ENCODE data around the gene TIMP2. TPM values are rescaled to one million over a fixed set of nuclear protein-coding genes. Genes with fewer than 3 reads are reported as not detected.

Gene TIMP2
- total RNA-seq, 1 experiment from 2014 or later, result 64.8 TPM

DNA sequence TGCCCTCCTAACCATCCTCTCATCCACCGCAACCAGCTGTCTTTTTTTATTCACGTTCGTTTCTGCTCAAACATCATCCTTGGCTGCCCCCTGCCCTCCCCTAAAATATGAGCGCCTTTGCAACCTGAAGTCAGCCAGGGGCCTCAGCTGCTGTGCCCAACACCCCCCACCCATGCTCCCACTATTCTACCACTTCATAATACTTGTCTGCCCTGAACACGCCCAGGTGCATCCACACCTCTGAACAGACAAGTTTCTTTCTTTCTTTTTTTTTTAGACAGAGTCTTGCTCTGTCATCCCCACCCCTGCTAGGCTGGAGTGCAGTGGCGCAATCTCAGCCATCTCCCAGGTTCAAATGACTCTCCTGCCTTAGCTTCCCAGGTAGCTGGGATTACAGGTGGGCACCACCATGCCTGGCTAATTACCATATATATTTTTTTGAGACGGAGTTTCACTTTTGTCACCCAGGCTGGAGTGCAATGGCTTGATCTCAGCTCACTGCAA, 49.0 kb downstream of the TIMP2 start:
- no peaks in the 10 kb centered on the region for H3K27me3 ChIP-seq (ENCODE audit: insufficient read depth, low read length)
- BruUV-seq (replicated peaks), result no TSS peak
- POLR2A ChIA-PET, result no interaction called here
- peak overlapping the region; percentile 62 for H3K4me2 ChIP-seq (ENCODE audit: low read length)
- H4K20me1 ChIP-seq (ENCODE audit: insufficient read depth), result no peaks in the 10 kb centered on the region
- H2AFZ ChIP-seq (ENCODE audit: low read depth, low read length, poor library complexity, severe bottlenecking), result no peak overlapping the region
- DNase-seq (ENCODE audit: low read depth, low spot score), result no peak
- ATAC-seq, result peak; percentile 10; the same call in 1 of the 2 replicates
- no peaks in the 10 kb centered on the region for H3K9me3 ChIP-seq (ENCODE audit: control insufficient read depth in 1 of 2, insufficient read depth in 1 of 2, low read depth in 1 of 2, low read length in 2 of 2)
- H3K9ac ChIP-seq (ENCODE audit: low read length), result peak overlapping the region; percentile 54
- peaks cover under 1% of the 10 kb centered on the region; the same call in 1 of the 2 replicates for H3K79me2 ChIP-seq (ENCODE audit: insufficient read depth, low read length)
- H3K4me3 ChIP-seq (replicated peaks in 1 of 2; ENCODE audit: low read depth in 1 of 2, low read length in 2 of 2), result peak overlapping the region in 1 of 2 experiments; percentile 13; a peak in 1 of 4 replicates
- no peaks in the 10 kb centered on the region for H3K36me3 ChIP-seq (ENCODE audit: control insufficient read depth in 1 of 2, insufficient read depth in 2 of 2, low read length in 2 of 2)
- peaks cover 15 to 66% of the 10 kb centered on the region in 2 experiments for H3K4me1 ChIP-seq (ENCODE audit: control insufficient read depth in 1 of 2, insufficient read depth in 2 of 2, low read length in 2 of 2)
- intact Hi-C loops (cut with micrococcal nuclease), result no loop called here
- no peak for TF ChIP-seq ELF1 (IDR thresholded peaks at IDR 0.05; ENCODE audit: borderline replicate concordance, low read depth)
- TF ChIP-seq, protein P1, sequence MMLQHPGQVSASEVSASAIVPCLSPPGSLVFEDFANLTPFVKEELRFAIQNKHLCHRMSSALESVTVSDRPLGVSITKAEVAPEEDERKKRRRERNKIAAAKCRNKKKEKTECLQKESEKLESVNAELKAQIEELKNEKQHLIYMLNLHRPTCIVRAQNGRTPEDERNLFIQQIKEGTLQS (IDR thresholded peaks at IDR 0.05), result no peak
- TF ChIP-seq, protein P2, sequence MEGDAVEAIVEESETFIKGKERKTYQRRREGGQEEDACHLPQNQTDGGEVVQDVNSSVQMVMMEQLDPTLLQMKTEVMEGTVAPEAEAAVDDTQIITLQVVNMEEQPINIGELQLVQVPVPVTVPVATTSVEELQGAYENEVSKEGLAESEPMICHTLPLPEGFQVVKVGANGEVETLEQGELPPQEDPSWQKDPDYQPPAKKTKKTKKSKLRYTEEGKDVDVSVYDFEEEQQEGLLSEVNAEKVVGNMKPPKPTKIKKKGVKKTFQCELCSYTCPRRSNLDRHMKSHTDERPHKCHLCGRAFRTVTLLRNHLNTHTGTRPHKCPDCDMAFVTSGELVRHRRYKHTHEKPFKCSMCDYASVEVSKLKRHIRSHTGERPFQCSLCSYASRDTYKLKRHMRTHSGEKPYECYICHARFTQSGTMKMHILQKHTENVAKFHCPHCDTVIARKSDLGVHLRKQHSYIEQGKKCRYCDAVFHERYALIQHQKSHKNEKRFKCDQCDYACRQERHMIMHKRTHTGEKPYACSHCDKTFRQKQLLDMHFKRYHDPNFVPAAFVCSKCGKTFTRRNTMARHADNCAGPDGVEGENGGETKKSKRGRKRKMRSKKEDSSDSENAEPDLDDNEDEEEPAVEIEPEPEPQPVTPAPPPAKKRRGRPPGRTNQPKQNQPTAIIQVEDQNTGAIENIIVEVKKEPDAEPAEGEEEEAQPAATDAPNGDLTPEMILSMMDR (IDR thresholded peaks at IDR 0.05 in 2 of 3, conservative IDR thresholded peaks at IDR 0.05 in 1 of 3; ENCODE audit: borderline replicate concordance in 1 of 3, insufficient read depth in 1 of 3, low read depth in 2 of 3, low read length in 2 of 3), result no peak
- TF ChIP-seq JUND (IDR thresholded peaks at IDR 0.05), result no peak
- TF ChIP-seq SRF (IDR thresholded peaks at IDR 0.05; ENCODE audit: low read depth), result no peak
- TF ChIP-seq, protein P3, sequence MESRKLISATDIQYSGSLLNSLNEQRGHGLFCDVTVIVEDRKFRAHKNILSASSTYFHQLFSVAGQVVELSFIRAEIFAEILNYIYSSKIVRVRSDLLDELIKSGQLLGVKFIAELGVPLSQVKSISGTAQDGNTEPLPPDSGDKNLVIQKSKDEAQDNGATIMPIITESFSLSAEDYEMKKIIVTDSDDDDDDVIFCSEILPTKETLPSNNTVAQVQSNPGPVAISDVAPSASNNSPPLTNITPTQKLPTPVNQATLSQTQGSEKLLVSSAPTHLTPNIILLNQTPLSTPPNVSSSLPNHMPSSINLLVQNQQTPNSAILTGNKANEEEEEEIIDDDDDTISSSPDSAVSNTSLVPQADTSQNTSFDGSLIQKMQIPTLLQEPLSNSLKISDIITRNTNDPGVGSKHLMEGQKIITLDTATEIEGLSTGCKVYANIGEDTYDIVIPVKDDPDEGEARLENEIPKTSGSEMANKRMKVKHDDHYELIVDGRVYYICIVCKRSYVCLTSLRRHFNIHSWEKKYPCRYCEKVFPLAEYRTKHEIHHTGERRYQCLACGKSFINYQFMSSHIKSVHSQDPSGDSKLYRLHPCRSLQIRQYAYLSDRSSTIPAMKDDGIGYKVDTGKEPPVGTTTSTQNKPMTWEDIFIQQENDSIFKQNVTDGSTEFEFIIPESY (IDR thresholded peaks at IDR 0.05; ENCODE audit: extremely low read depth, insufficient replicate concordance, low read length), result no peak
- no peak for TF ChIP-seq POLR2AphosphoS5 (IDR thresholded peaks at IDR 0.05; ENCODE audit: low read depth, low read length)
- no peak for TF ChIP-seq CBX3 (IDR thresholded peaks at IDR 0.05; ENCODE audit: low read depth)
- no peak for TF ChIP-seq EZH2phosphoT487 (IDR thresholded peaks at IDR 0.05; ENCODE audit: borderline replicate concordance)
- no peak for TF ChIP-seq ZNF274 (IDR thresholded peaks at IDR 0.05; ENCODE audit: low read depth, low read length)
- no peak for TF ChIP-seq SIN3A (IDR thresholded peaks at IDR 0.05; ENCODE audit: low read depth)
- no peak for TF ChIP-seq RAD21 (IDR thresholded peaks at IDR 0.05; ENCODE audit: low read depth)
- RAD21 ChIA-PET (ENCODE audit: low non-redundant PET in 1 of 2, low total read pairs in 2 of 2, uncharacterized antibody in 2 of 2, unreplicated experiment in 2 of 2), result interaction anchor here in 1 of 2 experiments (1.9 kb wide), 1 partner anchor 11 kb away, joined by 6 read pairs; no protein-coding TSS in a partner anchor
- peak overlapping the region; percentile 15; the same call in 1 of the 2 replicates for H3K27ac ChIP-seq (ENCODE audit: low read depth, low read length)
- CTCF ChIA-PET, result interaction anchor here (6.0 kb wide), 1 partner anchor 10 kb away, joined by 55 read pairs; no protein-coding TSS in a partner anchor
- no peaks in the 10 kb centered on the region for H3K9me2 ChIP-seq (ENCODE audit: insufficient read depth)

All from HCT116 (cell line).